Esophagus muscularis mucosa (tissue), 4 donors: Measurements from ENCODE around the gene EPHA4.

Source experiments
- CTCF ChIP-seq, 3 experiments: fragments of 200-600 bp in 2 of 3; fragments of 450-650 bp in 1 of 3; sonication (generic) in 2 of 3; IDR thresholded peaks; one replicate each; pipeline ENCODE4 v1.5.1; 2017 to 2019; ENCODE audit warnings: antibody characterized with exemption in 3 of 3, mild to moderate bottlenecking in 2 of 3, moderate library complexity in 1 of 3
- EP300 ChIP-seq: sonication (generic); formaldehyde crosslinking; IDR thresholded peaks from one replicate; pipeline ENCODE4 v1.6.1; 2017; ENCODE audit warnings: antibody characterized with exemption
- POLR2A ChIP-seq: fragments of 450-650 bp; IDR thresholded peaks from one replicate; pipeline ENCODE4 v1.6.1; 2017; ENCODE audit warnings: antibody characterized with exemption, moderate library complexity, mild to moderate bottlenecking, low read depth

GRCh38 chr2:221563270-221563985 lies 8.7 kb downstream of the EPHA4 start:
- TF ChIP-seq CTCF (IDR thresholded peaks at IDR 0.05) (no peak), POLR2A (no peak), EP300 (no peak)
